G401 (cell line): Measurements from ENCODE around the gene RAB33A. TPM values are rescaled to one million over a fixed set of nuclear protein-coding genes. Genes with fewer than 3 reads are reported as not detected.

ENCODE experiments used
- DNase-seq: peaks from one replicate; pipeline ENCODE4 v3.0.0-alpha.2; 2015; ENCODE audit warnings: low spot score
- in situ Hi-C: cut with HindIII; loops from 2 replicates; pipeline ENCODE4 v1.10.0; 2016; ENCODE audit warnings: low sequenced_read_pairs, mixed read lengths
- total RNA-seq: library from RNA; depleted of rRNA; stranded (reverse); fragments of >200 nt; shearing (Covaris generic); gene quantifications from 2 replicates; pipeline ENCODE4 v1.2.3, GENCODE V29; 2014

Gene RAB33A
- total RNA-seq, 1 experiment from 2014 or later: not detected

- DNase-seq: peak; percentile 84
- in situ Hi-C loops: no loop called here
These were observed 863 bp upstream of the RAB33A start for GRCh38 chrX:130170752-130171445.

GRCh38 chrX:130172127-130172845, 524 bp downstream of the RAB33A start:
- in situ Hi-C loops: no loop called here
- DNase-seq: peak; percentile 20

GRCh38 chrX:130173190-130173895, 1.6 kb downstream of the RAB33A start:
- peak; percentile 61 for DNase-seq
- in situ Hi-C loops: no loop called here

- peak; percentile 40 for DNase-seq
- in situ Hi-C loops: no loop called here
These were observed 2.4 kb downstream of the RAB33A start for GRCh38 chrX:130174045-130174704.

GRCh38 chrX:130174937-130175336, 3.2 kb downstream of the RAB33A start:
- in situ Hi-C loops: no loop called here
- no peak for DNase-seq

- no peak for DNase-seq
- in situ Hi-C loops: no loop called here
These were observed 4.6 kb downstream of the RAB33A start for GRCh38 chrX:130176354-130176776.

GRCh38 chrX:130176942-130177341, 5.2 kb downstream of the RAB33A start:
- in situ Hi-C loops: no loop called here
- DNase-seq: no peak

- in situ Hi-C loops: no loop called here
- peak; percentile 91 for DNase-seq
These were observed 7.4 kb downstream of the RAB33A start for GRCh38 chrX:130179170-130179569.

GRCh38 chrX:130179579-130180215, 7.9 kb downstream of the RAB33A start:
- in situ Hi-C loops: no loop called here
- no peak for DNase-seq

GRCh38 chrX:130184168-130184567, 12.4 kb downstream of the RAB33A start:
- DNase-seq: no peak
- in situ Hi-C loops: no loop called here

GRCh38 chrX:130184857-130185256, 13.1 kb downstream of the RAB33A start:
- in situ Hi-C loops: no loop called here
- no peak for DNase-seq

- in situ Hi-C loops: no loop called here
These were observed 14.9 kb downstream of the RAB33A start for GRCh38 chrX:130186651-130187050.

GRCh38 chrX:130190801-130191200, 19.0 kb downstream of the RAB33A start:
- in situ Hi-C loops: no loop called here
- no peak for DNase-seq

More at GRCh38 chrX:130186651-130187050, 14.9 kb downstream of the RAB33A start:
- no peak for DNase-seq

GRCh38 chrX:130196466-130196865, 24.7 kb downstream of the RAB33A start:
- no peak for DNase-seq
- in situ Hi-C loops: no loop called here

- in situ Hi-C loops: no loop called here
- DNase-seq: no peak
These were observed 25.7 kb downstream of the RAB33A start for GRCh38 chrX:130197464-130197863.

- in situ Hi-C loops: no loop called here
- no peak for DNase-seq
These were observed 32.9 kb downstream of the RAB33A start for GRCh38 chrX:130204647-130205046.

- DNase-seq: no peak
- in situ Hi-C loops: no loop called here
These were observed 39.8 kb downstream of the RAB33A start for GRCh38 chrX:130211415-130212186.

- no peak for DNase-seq
- in situ Hi-C loops: no loop called here
These were observed 40.6 kb downstream of the RAB33A start for GRCh38 chrX:130212371-130212770.
